AG09309 (cell line): ENCODE results near the gene ASPHD1.

Experiments used
- DNase-seq: peaks from one replicate; pipeline ENCODE4 v3.0.0-alpha.2; 2010; ENCODE audit warnings: low read depth
- H3K4me3 ChIP-seq: 2 replicates; pipeline ENCODE4 v1.5.1; 2011; ENCODE audit warnings: mild to moderate bottlenecking, low read depth, low read length, moderate library complexity; ENCODE audit not compliant: control insufficient read depth
- CTCF ChIP-seq: IDR thresholded peaks from 2 replicates; pipeline ENCODE4 v1.5.1; 2011; ENCODE audit warnings: mild to moderate bottlenecking, low read depth, low read length, inconsistent platforms; ENCODE audit not compliant: insufficient read depth, control insufficient read depth; ENCODE audit errors: missing control alignments

ASPHD1 gene

GRCh38 chr16:29891525-29892457 is 8.5 kb upstream of the ASPHD1 start:
- no peak for TF ChIP-seq CTCF
- DNase-seq, result no peak
- H3K4me3 ChIP-seq, result no peak overlapping the region

- no peak overlapping the region for H3K4me3 ChIP-seq
- no peak for DNase-seq
- no peak for TF ChIP-seq CTCF
These were observed 7.9 kb upstream of the ASPHD1 start for GRCh38 chr16:29892458-29892813.

GRCh38 chr16:29893553-29893952 is 6.7 kb upstream of the ASPHD1 start:
- no peak for DNase-seq
- TF ChIP-seq CTCF, result no peak

GRCh38 chr16:29894352-29894751 is 5.9 kb upstream of the ASPHD1 start:
- no peak overlapping the region for H3K4me3 ChIP-seq
- no peak for TF ChIP-seq CTCF
- DNase-seq, result no peak

More at GRCh38 chr16:29893553-29893952, 6.7 kb upstream of the ASPHD1 start:
- no peak overlapping the region for H3K4me3 ChIP-seq

GRCh38 chr16:29896841-29897240 is 3.4 kb upstream of the ASPHD1 start:
- no peak for DNase-seq
- TF ChIP-seq CTCF, result no peak
- no peak overlapping the region for H3K4me3 ChIP-seq

GRCh38 chr16:29897333-29897732 is 3.0 kb upstream of the ASPHD1 start:
- no peak for DNase-seq
- H3K4me3 ChIP-seq, result no peak overlapping the region
- TF ChIP-seq CTCF, result no peak
